NCI-H2227 (cell line): ENCODE results near the gene IPO7.
A peak's percentile ranks its signal among the peaks of the same experiment; 100 is the strongest.
"Not testable (repeated sequence)": the region's sequence is repeated elsewhere in the genome, so short reads cannot be mapped to it uniquely, and the experiment has no call there.

Experiments used
- DNase-seq: peaks from one replicate; lab custom pipeline; 2025; ENCODE audit not compliant: unreplicated experiment; lab: John Stamatoyannopoulos, UW

IPO7 gene

GRCh38 chr11:9384535-9385326 is at the start of gene IPO7:
Gene IPO7, plus strand, starts transcription at chr11:9384652. Its CDS starts 112 bp downstream, at chr11:9384764.
- peak; percentile 95 for DNase-seq

GRCh38 chr11:9341638-9342178 is 42.7 kb upstream of the IPO7 start:
- no peak for DNase-seq

- peak; percentile 12 for DNase-seq
These were observed 40.3 kb upstream of the IPO7 start for GRCh38 chr11:9344061-9344680.

- no peak for DNase-seq
These were observed 37.4 kb upstream of the IPO7 start for GRCh38 chr11:9347100-9347499.

GRCh38 chr11:9347779-9348178 is 36.7 kb upstream of the IPO7 start:
- not testable (repeated sequence) for DNase-seq

GRCh38 chr11:9351321-9351881 is 33.1 kb upstream of the IPO7 start:
- no peak for DNase-seq

- no peak for DNase-seq
These were observed 27.4 kb upstream of the IPO7 start for GRCh38 chr11:9357041-9357440.

GRCh38 chr11:9360862-9361622 is 23.4 kb upstream of the IPO7 start:
- DNase-seq: not testable (repeated sequence)

- peak; percentile 36 for DNase-seq
These were observed 22.0 kb upstream of the IPO7 start for GRCh38 chr11:9362393-9362863.

- peak; percentile 95 for DNase-seq
These were observed 20.2 kb upstream of the IPO7 start for GRCh38 chr11:9363954-9364912.

- no peak for DNase-seq
These were observed 16.9 kb upstream of the IPO7 start for GRCh38 chr11:9367551-9367950.

GRCh38 chr11:9377036-9377435 is 7.4 kb upstream of the IPO7 start:
- no peak for DNase-seq

- no peak for DNase-seq
These were observed 5.4 kb upstream of the IPO7 start for GRCh38 chr11:9379041-9379440.

- no peak for DNase-seq
These were observed 3.7 kb upstream of the IPO7 start for GRCh38 chr11:9380773-9381172.

- DNase-seq: peak; percentile 64
These were observed 961 bp downstream of the IPO7 start for GRCh38 chr11:9385327-9385899.

- no peak for DNase-seq
These were observed 1.6 kb downstream of the IPO7 start for GRCh38 chr11:9386086-9386485.

- no peak for DNase-seq
These were observed 2.4 kb downstream of the IPO7 start for GRCh38 chr11:9386901-9387300.

- no peak for DNase-seq
These were observed 11.9 kb downstream of the IPO7 start for GRCh38 chr11:9396310-9396709.

- DNase-seq: no peak
These were observed 12.3 kb downstream of the IPO7 start for GRCh38 chr11:9396752-9397151.
